ENCODE results near the gene ATP6V0D1. TPM values are rescaled to one million over a fixed set of nuclear protein-coding genes. Genes with fewer than 3 reads are reported as not detected.

Gene ATP6V0D1
- total RNA-seq, 1 experiment from 2014 or later = 50.5 TPM

GRCh38 chr16:67504031-67505021, 23.4 kb upstream of the ATP6V0D1 start:
- DNase-seq (ENCODE audit: unreplicated experiment) = no peak
- BruUV-seq (replicated peaks) = no TSS peak
- H3K9me3 Mint-ChIP-seq (ENCODE audit: unreplicated experiment) = no peaks in the 10 kb centered on the region
- POLR2A ChIA-PET = no interaction called here
- intact Hi-C loops (cut with micrococcal nuclease) = no loop called here
- no peaks in the 10 kb centered on the region for H3K36me3 Mint-ChIP-seq (ENCODE audit: insufficient read depth, unreplicated experiment)
- no peaks in the 10 kb centered on the region for H3K27me3 Mint-ChIP-seq (ENCODE audit: insufficient read depth, unreplicated experiment)
- CTCF ChIA-PET = interaction anchor here (0.6 to 1.7 kb wide), 4 partner anchors 10 to 58 kb away, joined by 3 to 10 read pairs (median 6); partner anchors contain the start of gene CTCF
- TF ChIP-seq CTCF (IDR thresholded peaks at IDR 0.05; ENCODE audit: unreplicated experiment) = no peak
- H3K27ac Mint-ChIP-seq (ENCODE audit: low read depth, unreplicated experiment) = no peak overlapping the region
- H3K4me3 Mint-ChIP-seq (ENCODE audit: unreplicated experiment) = no peak overlapping the region
- peaks cover 5% of the 10 kb centered on the region for H3K4me1 Mint-ChIP-seq (ENCODE audit: insufficient read depth, unreplicated experiment)

GRCh38 chr16:67499106-67499505, 18.1 kb upstream of the ATP6V0D1 start:
- no peaks in the 10 kb centered on the region for H3K4me1 Mint-ChIP-seq (ENCODE audit: insufficient read depth, unreplicated experiment)
- H3K27ac Mint-ChIP-seq (ENCODE audit: low read depth, unreplicated experiment) = no peak overlapping the region
- POLR2A ChIA-PET = no interaction called here
- H3K36me3 Mint-ChIP-seq (ENCODE audit: insufficient read depth, unreplicated experiment) = no peaks in the 10 kb centered on the region
- H3K9me3 Mint-ChIP-seq (ENCODE audit: unreplicated experiment) = no peaks in the 10 kb centered on the region
- H3K27me3 Mint-ChIP-seq (ENCODE audit: insufficient read depth, unreplicated experiment) = no peaks in the 10 kb centered on the region
- TF ChIP-seq CTCF (IDR thresholded peaks at IDR 0.05; ENCODE audit: unreplicated experiment) = no peak
- intact Hi-C loops (cut with micrococcal nuclease) = no loop called here
- no peak for DNase-seq (ENCODE audit: unreplicated experiment)
- no peak overlapping the region for H3K4me3 Mint-ChIP-seq (ENCODE audit: unreplicated experiment)
- no TSS peak for BruUV-seq (replicated peaks)
- CTCF ChIA-PET = interaction anchor here (1.0 to 9.2 kb wide), 2 partner anchors 22 to 214 kb away, joined by 3 to 65 read pairs; no protein-coding TSS in a partner anchor

GRCh38 chr16:67490335-67491096, 9.6 kb upstream of the ATP6V0D1 start:
- CTCF ChIA-PET = interaction anchor here (0.5 to 6.4 kb wide), 9 partner anchors 9 to 507 kb away, joined by 3 to 52 read pairs (median 10); partner anchors contain the start of genes AGRP and ATP6V0D1
- no peak for TF ChIP-seq CTCF (IDR thresholded peaks at IDR 0.05; ENCODE audit: unreplicated experiment)
- POLR2A ChIA-PET = interaction anchor here (1.2 to 2.1 kb wide), 3 partner anchors 9 to 24 kb away, joined by 3 to 7 read pairs (median 5); partner anchors contain the start of gene ATP6V0D1
- Mint-ChIP-seq H3K27me3 (ENCODE audit: insufficient read depth, unreplicated experiment) (no peaks in the 10 kb centered on the region), H3K27ac (ENCODE audit: low read depth, unreplicated experiment) (no peak overlapping the region), H3K4me1 (ENCODE audit: insufficient read depth, unreplicated experiment) (no peaks in the 10 kb centered on the region), H3K36me3 (ENCODE audit: insufficient read depth, unreplicated experiment) (peaks cover 14% of the 10 kb centered on the region), H3K4me3 (ENCODE audit: unreplicated experiment) (no peak overlapping the region), H3K9me3 (ENCODE audit: unreplicated experiment) (no peaks in the 10 kb centered on the region)
- intact Hi-C loops (cut with micrococcal nuclease) = no loop called here
- peak; percentile 36 for DNase-seq (ENCODE audit: unreplicated experiment)
- BruUV-seq (replicated peaks) = no TSS peak
